Kidney capillary endothelial cell (primary cell): Measurements from ENCODE around the gene IGSF9B.

ENCODE experiments used
- DNase-seq: peaks from one replicate; pipeline ENCODE4 v3.0.0-alpha.2; 2018; ENCODE audit warnings: low spot score

IGSF9B gene

GRCh38 chr11:133936592-133936991, 20.2 kb downstream of the IGSF9B start:
- no peak for DNase-seq

GRCh38 chr11:133936136-133936535, 20.6 kb downstream of the IGSF9B start:
- no peak for DNase-seq

- DNase-seq: no peak
These were observed 21.2 kb downstream of the IGSF9B start for GRCh38 chr11:133935551-133935910.

- peak; percentile 28 for DNase-seq
These were observed 21.9 kb downstream of the IGSF9B start for GRCh38 chr11:133934599-133935550.

GRCh38 chr11:133934096-133934495, 22.7 kb downstream of the IGSF9B start:
- no peak for DNase-seq

GRCh38 chr11:133931449-133932060, 25.2 kb downstream of the IGSF9B start:
- no peak for DNase-seq

GRCh38 chr11:133930767-133931448, 25.9 kb downstream of the IGSF9B start:
- DNase-seq: no peak

GRCh38 chr11:133930053-133930766, 26.6 kb downstream of the IGSF9B start:
- DNase-seq: no peak

GRCh38 chr11:133929401-133930052, 27.2 kb downstream of the IGSF9B start:
- DNase-seq: no peak

- no peak for DNase-seq
These were observed 28.1 kb downstream of the IGSF9B start for GRCh38 chr11:133928628-133929059.

- peak; percentile 47 for DNase-seq
These were observed 28.8 kb downstream of the IGSF9B start for GRCh38 chr11:133927690-133928627.

GRCh38 chr11:133926466-133927246, 30.1 kb downstream of the IGSF9B start:
- no peak for DNase-seq

- DNase-seq: no peak
These were observed 31.0 kb downstream of the IGSF9B start for GRCh38 chr11:133925756-133926155.

GRCh38 chr11:133924661-133925060, 32.1 kb downstream of the IGSF9B start:
- no peak for DNase-seq

GRCh38 chr11:133922078-133922870, 34.5 kb downstream of the IGSF9B start:
- DNase-seq: no peak

- DNase-seq: no peak
These were observed 35.3 kb downstream of the IGSF9B start for GRCh38 chr11:133921513-133921912.

- DNase-seq: no peak
These were observed 35.7 kb downstream of the IGSF9B start for GRCh38 chr11:133921026-133921425.

GRCh38 chr11:133920109-133920990, 36.4 kb downstream of the IGSF9B start:
- DNase-seq: no peak
